ENCODE results near the gene UBB.

UBB gene

DNA sequence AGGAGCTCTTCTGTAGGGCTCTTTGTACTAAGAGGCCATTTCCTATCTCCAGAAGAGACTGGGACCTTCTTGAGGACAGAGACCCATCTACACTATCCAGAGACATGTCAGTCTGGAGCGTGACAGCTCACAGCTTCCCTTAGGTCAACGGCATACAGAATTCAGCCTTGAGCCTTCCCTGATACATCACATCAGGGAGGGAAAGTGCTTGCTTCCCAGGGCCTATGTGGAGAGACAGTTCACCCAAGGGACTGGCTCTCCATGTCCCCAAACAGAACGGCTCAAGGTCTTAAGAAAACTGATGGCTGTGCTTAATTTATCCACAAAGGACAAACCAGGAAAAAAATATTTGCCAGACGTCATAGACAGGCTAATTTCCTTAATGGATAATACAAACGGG, 35.3 kb upstream of the UBB start:
- H3K4me3 ChIP-seq (ENCODE audit: low read depth, low read length): no peak overlapping the region
- TF ChIP-seq, protein P1, sequence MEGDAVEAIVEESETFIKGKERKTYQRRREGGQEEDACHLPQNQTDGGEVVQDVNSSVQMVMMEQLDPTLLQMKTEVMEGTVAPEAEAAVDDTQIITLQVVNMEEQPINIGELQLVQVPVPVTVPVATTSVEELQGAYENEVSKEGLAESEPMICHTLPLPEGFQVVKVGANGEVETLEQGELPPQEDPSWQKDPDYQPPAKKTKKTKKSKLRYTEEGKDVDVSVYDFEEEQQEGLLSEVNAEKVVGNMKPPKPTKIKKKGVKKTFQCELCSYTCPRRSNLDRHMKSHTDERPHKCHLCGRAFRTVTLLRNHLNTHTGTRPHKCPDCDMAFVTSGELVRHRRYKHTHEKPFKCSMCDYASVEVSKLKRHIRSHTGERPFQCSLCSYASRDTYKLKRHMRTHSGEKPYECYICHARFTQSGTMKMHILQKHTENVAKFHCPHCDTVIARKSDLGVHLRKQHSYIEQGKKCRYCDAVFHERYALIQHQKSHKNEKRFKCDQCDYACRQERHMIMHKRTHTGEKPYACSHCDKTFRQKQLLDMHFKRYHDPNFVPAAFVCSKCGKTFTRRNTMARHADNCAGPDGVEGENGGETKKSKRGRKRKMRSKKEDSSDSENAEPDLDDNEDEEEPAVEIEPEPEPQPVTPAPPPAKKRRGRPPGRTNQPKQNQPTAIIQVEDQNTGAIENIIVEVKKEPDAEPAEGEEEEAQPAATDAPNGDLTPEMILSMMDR (IDR thresholded peaks at IDR 0.05; ENCODE audit: control insufficient read depth, extremely low read depth, insufficient read depth): no peak
- DNase-seq (ENCODE audit: low read depth): no peak

DNA sequence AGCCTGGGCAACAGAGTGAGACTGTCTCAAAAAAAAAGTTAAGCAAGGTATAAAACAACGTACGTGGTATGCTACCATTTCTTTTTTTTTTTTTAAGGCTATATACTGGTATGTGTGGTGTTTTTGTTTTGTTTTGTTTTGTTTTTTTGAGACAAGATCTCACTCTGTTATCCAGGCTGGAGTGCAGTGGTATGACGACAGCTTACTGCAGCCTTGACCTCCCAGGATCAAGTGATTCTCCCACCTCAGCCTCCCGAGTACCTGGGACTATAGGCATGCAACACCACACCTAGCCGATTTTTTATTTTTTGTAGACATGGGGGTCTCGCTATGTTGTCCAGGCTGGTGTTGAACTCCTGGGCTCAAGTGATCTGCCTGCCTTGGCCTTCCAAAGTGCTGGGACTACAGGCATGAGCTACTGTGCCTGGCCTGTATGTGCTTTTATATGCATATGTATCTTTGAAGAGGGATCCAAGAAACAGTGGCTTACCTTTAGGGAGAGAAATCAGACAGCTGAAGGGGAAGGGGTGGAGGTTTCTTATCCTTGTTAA, 34.1 kb upstream of the UBB start:
- DNase-seq (ENCODE audit: low read depth): no peak
- no peak overlapping the region for H3K4me3 ChIP-seq (ENCODE audit: low read depth, low read length)
- TF ChIP-seq, protein P1 (IDR thresholded peaks at IDR 0.05; ENCODE audit: control insufficient read depth, extremely low read depth, insufficient read depth): no peak

DNA sequence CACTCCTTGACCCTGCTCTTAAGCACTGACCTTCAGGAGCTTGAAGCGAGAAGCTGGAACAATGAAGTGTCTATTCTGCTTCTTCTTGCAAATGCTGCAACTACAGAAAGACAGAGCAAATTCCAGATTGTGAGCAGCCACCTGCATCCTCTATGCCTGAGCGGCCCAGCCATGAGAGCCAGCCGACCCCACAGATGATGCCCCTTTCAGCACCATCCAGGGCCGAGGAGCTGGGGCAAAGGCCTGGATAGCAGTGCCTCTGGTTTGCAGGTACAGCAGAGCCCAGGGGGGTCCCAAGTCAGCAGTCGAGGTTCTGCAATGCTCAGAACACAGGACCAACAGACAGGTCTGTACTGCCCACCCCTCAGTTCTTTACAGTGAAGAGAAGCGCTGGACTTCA, 32.3 kb upstream of the UBB start:
- no peak overlapping the region for H3K4me3 ChIP-seq (ENCODE audit: low read depth, low read length)
- no peak for DNase-seq (ENCODE audit: low read depth)
- TF ChIP-seq, protein P1 (IDR thresholded peaks at IDR 0.05; ENCODE audit: control insufficient read depth, extremely low read depth, insufficient read depth): no peak

DNA sequence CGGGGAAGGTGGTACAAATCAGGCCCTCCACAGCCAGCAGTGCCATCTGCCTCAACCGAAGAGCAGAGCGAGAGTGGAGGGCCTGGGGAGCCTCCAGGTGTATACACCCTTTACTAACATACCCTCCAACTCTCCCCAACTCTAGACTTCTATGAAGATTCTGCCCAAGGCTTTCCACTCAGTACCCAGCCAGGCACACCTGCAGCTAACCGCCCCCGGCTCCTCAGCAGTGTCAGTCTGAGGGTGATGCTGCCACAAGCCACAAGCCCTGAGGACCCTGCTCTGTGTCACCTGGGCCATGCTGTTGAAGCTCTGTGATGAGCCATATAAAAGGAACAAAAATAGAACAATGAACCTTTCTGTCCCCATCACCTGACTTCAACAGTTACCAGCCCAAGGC, 31.5 kb upstream of the UBB start:
- TF ChIP-seq, protein P1 (IDR thresholded peaks at IDR 0.05; ENCODE audit: control insufficient read depth, extremely low read depth, insufficient read depth): no peak
- DNase-seq (ENCODE audit: low read depth): no peak
- H3K4me3 ChIP-seq (ENCODE audit: low read depth, low read length): no peak overlapping the region

DNA sequence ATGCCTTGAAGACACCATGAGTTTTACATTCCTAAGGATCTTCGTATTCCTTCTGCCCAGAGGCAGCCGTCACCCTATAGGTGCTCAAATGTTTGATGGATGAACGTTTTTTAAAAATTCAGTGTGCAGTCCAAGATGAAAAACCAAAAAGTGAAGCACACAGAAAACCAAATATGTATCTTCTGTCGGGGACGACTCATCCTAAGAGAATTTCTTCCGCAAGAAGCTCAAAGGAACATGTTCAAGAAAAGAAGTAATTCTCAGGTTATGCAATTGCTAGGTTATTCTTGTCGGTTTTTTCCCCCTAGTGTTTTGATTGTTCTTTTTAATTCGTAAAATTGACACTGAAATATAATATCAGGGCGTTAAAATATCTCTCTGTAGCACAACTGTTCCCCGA, 29.1 kb upstream of the UBB start:
- DNase-seq (ENCODE audit: low read depth): no peak
- TF ChIP-seq, protein P1 (IDR thresholded peaks at IDR 0.05; ENCODE audit: control insufficient read depth, extremely low read depth, insufficient read depth): no peak
- H3K4me3 ChIP-seq (ENCODE audit: low read depth, low read length): peak overlapping the region; percentile 59

DNA sequence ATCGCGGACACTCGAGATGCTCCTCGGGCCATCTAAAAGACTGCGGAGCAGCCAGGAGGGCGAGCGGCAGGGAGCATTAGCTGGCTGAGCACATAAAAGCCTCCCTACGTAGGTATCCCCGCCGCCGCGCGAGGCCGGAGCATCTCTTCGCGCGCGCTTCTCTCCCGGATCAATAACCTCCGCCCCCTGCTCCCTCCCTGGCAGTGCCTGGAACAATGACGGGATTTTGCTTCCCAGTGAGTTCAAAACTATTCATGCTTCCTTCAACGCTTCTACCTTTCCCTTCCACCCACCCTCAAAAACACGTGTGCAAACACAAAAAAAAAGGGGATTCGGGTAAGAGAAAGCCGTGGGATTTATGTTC, 28.6 kb upstream of the UBB start:
- H3K4me3 ChIP-seq (ENCODE audit: low read depth, low read length): peak overlapping the region; percentile 59
- DNase-seq (ENCODE audit: low read depth): no peak
- TF ChIP-seq, protein P1 (IDR thresholded peaks at IDR 0.05; ENCODE audit: control insufficient read depth, extremely low read depth, insufficient read depth): no peak

DNA sequence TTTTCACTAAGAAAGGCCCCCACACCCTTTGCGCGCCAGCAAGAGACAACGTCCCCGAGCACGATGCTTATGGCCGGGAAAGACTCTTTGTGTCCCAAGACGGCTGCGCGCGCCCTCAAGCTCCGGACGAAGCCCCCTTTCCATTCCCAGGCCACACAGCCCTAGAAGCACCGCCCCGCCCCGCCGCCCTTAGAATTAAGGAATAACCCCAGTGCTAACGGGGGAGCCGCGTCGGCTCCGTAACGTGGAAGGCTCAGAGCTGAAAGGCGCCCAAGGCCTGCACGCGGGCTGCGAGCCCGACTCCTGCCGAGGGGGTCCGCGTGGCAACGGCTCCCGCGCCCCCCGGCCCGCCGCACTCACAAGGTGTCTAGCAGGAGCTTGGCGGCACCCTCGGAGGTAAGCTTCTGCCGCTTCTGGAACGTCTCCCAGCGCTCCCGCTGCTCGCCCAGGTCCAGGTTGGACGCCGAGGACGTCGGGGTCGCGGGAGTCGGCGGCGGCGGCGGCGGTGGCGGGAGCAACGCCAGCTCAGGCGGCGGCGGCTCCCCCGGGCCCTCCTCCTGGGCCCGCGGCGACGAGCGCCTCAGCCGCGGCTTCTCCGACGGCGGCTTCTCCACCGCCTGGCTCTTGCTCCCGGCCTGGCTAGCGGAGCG, 28.1 kb upstream of the UBB start:
- peak overlapping the region; percentile 59 for H3K4me3 ChIP-seq (ENCODE audit: low read depth, low read length)
- DNase-seq (ENCODE audit: low read depth): no peak
- TF ChIP-seq, protein P1 (IDR thresholded peaks at IDR 0.05; ENCODE audit: control insufficient read depth, extremely low read depth, insufficient read depth): no peak

All from LNCaP clone FGC (cell line).